Measurements from ENCODE around the gene CST8. TPM values are rescaled to one million over a fixed set of nuclear protein-coding genes. Genes with fewer than 3 reads are reported as not detected.

The CST8 gene
- polyA plus RNA-seq, 1 of the 3 experiments (the other 2 are of a cell fraction) = not detected

GRCh38 chr20:23534801-23535593 lies 44.1 kb downstream of the CST8 start:
- DNase-seq = no peak
- H3K9ac ChIP-seq = no peak overlapping the region
- CTCF ChIA-PET = no interaction called here
- H3K27me3 ChIP-seq (ENCODE audit: insufficient read depth) = no peaks in the 10 kb centered on the region
- 24% methylated on average over 19 of the region's 20 CpGs for whole genome bisulfite sequencing (ENCODE audit: low lambda C conversion rate)
- no peak overlapping the region for H3K4me2 ChIP-seq
- no peaks in the 10 kb centered on the region for H3K9me2 ChIP-seq
- H3K4me1 ChIP-seq (ENCODE audit: control insufficient read depth in 1 of 2, insufficient read depth in 2 of 2, low read depth in 1 of 2, low read length in 1 of 2) = no peaks in the 10 kb centered on the region
- H3K79me2 ChIP-seq (ENCODE audit: insufficient read depth) = no peaks in the 10 kb centered on the region
- H3F3A ChIP-seq (replicated peaks; ENCODE audit: insufficient read depth) = no peaks in the 10 kb centered on the region
- H3K9me3 ChIP-seq = no peaks in the 10 kb centered on the region
- POLR2A ChIA-PET = no interaction called here
- TF ChIP-seq JUND (IDR thresholded peaks at IDR 0.05) (no peak), ELF1 (IDR thresholded peaks at IDR 0.05) (no peak), GABPA (IDR thresholded peaks at IDR 0.05; ENCODE audit: low read depth) (no peak), MEF2A (IDR thresholded peaks at IDR 0.05; ENCODE audit: borderline replicate concordance, low read depth) (no peak), ZBTB33 (IDR thresholded peaks at IDR 0.05; ENCODE audit: borderline replicate concordance, low read depth) (no peak), FOXM1 (IDR thresholded peaks at IDR 0.05; ENCODE audit: low read depth) (no peak), REST (IDR thresholded peaks at IDR 0.05; ENCODE audit: low read depth, low read length) (no peak), TEAD4 (IDR thresholded peaks at IDR 0.05; ENCODE audit: borderline replicate concordance, insufficient read depth) (no peak), SMC3 (IDR thresholded peaks at IDR 0.05; ENCODE audit: low read depth, low read length) (no peak), PBX3 (IDR thresholded peaks at IDR 0.05) (no peak), USF1 (IDR thresholded peaks at IDR 0.05; ENCODE audit: borderline replicate concordance, low read depth) (no peak), FOSL2 (IDR thresholded peaks at IDR 0.05; ENCODE audit: borderline replicate concordance, low read depth) (no peak), RXRA (IDR thresholded peaks at IDR 0.05; ENCODE audit: borderline replicate concordance, low read depth) (no peak), RAD21 (IDR thresholded peaks at IDR 0.05; ENCODE audit: low read length) (no peak), NFIC (IDR thresholded peaks at IDR 0.05; ENCODE audit: borderline replicate concordance) (no peak), EZH2phosphoT487 (IDR thresholded peaks at IDR 0.05; ENCODE audit: borderline replicate concordance, low read depth) (no peak)
- H4K20me1 ChIP-seq (ENCODE audit: insufficient read depth) = no peaks in the 10 kb centered on the region
- no peak overlapping the region for H3K4me3 ChIP-seq (ENCODE audit: low read depth in 2 of 2, low read length in 1 of 2)
- H3K27ac ChIP-seq (ENCODE audit: low read depth in 2 of 2, low read length in 1 of 2) = no peak overlapping the region
- no peaks in the 10 kb centered on the region for H3K36me3 ChIP-seq (replicated peaks in 1 of 2; ENCODE audit: control insufficient read depth in 1 of 2, insufficient read depth in 2 of 2, low read length in 1 of 2)
- H2AFZ ChIP-seq (ENCODE audit: low read depth) = no peak overlapping the region

All from SK-N-SH (cell line).